Measurements from ENCODE around the gene KCTD14.

- TF ChIP-seq EZH2 (optimal IDR thresholded peaks at IDR 0.05; ENCODE audit: low read depth, low read length): no peak
- TF ChIP-seq CTCF (IDR thresholded peaks at IDR 0.05; ENCODE audit: low read length): no peak
- TF ChIP-seq EZH2phosphoT487 (IDR thresholded peaks at IDR 0.05; ENCODE audit: low read length): no peak
Measured at GRCh38 chr11:77967753-77968152, 55.3 kb downstream of the KCTD14 start.

All from MM.1S (cell line).